Measurements from ENCODE around the gene CNRIP1.

DNA sequence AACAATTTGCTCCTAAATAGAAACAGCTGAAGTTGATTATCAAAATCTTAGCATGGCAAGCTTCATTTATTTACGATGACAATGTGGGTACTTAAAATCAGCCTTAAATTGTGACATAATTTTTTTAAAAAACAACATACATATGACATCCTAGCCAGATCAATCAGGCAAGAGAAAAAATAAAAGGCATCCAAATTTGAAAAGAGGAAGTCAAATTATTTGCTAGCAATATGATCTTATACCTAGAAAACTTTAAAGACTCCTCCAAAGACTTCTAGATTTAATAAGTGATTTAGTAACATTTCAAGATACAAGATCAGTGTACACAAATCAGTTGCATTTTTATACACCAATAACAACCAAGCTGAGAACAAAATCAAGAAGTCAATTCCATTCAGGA lies 53.1 kb downstream of the CNRIP1 start:
- TF ChIP-seq POLR2A (IDR thresholded peaks at IDR 0.05; ENCODE audit: low read depth) (no peak), EP300 (IDR thresholded peaks at IDR 0.05) (no peak), POLR2AphosphoS5 (IDR thresholded peaks at IDR 0.05) (no peak)
